ENCODE measurements around the gene CDC25B.
A peak's percentile ranks its signal among the peaks of the same experiment; 100 is the strongest.

CDC25B gene

DNA sequence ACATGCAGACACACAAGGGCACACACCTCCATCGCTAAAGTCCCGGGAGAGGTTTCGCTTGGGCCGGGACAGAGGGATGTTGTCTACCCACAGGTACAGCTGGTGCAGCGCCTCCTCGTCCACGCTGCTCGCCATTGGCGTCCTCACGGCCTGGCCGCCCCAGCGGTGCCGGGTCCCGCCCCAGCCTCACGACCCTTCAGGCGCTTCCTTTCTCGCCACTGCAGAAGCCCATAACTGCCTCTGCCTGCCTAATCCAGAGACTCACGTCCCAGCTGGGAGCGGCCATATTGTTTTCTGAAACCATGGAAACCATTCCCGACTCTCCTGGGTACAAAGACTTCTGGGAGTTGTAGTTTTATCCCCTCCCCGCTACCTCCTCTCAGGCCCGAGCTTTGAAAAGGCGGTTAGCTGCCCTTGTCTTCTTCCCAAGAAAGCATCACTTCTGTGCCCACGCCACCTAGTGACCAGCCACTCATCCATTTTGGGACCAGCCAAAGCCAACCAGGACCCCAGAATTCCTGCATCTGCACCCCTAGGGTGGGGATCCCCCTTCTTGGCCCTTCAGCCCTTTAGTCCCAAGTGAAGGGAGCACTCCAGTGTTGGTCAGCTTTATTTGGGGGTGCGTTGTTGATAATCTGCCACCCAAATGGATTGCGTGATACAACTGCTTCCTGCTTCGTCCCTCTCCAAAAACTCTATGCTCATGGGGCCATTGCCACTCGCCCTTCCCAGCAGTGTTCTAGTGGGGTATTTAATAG, 14.8 kb upstream of the CDC25B start, which contains the start of gene SPEF1:
Gene SPEF1 (minus strand): TSS at position 296 of the 758 bp plus-strand sequence. CDS start 161 bp downstream, at position 135.
- peak; percentile 92 for DNase-seq (ENCODE audit: extremely low read depth, low read depth)
- TF ChIP-seq, protein P1, sequence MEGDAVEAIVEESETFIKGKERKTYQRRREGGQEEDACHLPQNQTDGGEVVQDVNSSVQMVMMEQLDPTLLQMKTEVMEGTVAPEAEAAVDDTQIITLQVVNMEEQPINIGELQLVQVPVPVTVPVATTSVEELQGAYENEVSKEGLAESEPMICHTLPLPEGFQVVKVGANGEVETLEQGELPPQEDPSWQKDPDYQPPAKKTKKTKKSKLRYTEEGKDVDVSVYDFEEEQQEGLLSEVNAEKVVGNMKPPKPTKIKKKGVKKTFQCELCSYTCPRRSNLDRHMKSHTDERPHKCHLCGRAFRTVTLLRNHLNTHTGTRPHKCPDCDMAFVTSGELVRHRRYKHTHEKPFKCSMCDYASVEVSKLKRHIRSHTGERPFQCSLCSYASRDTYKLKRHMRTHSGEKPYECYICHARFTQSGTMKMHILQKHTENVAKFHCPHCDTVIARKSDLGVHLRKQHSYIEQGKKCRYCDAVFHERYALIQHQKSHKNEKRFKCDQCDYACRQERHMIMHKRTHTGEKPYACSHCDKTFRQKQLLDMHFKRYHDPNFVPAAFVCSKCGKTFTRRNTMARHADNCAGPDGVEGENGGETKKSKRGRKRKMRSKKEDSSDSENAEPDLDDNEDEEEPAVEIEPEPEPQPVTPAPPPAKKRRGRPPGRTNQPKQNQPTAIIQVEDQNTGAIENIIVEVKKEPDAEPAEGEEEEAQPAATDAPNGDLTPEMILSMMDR (IDR thresholded peaks at IDR 0.05; ENCODE audit: low read depth, low read length, missing control alignments): peak; percentile 69
- peak within 1 kb of the TSS; percentile 41 for H3K4me3 ChIP-seq (replicated peaks; ENCODE audit: low read depth, low read length)

DNA sequence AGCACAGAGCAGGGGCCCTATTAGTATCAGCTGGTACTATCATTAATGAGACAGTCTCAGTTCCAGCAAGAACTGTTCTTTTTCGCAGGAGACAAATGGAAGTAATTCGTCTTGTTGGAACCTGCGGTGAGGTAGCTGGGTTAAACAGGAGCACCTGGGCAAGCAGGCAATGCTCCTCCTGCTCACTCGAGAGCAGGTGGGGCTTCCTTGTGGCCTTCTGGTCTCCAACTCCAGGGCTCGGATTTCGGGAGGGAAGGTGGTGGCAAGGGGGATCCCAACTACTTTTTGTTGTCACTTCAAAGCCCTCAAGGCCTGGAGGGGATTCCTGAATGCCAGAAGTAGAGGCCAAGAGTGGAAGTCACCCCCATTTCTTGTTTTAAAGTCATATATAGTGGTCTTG, 13.5 kb upstream of the CDC25B start:
- no peak overlapping the region for H3K4me3 ChIP-seq (replicated peaks; ENCODE audit: low read depth, low read length)
- TF ChIP-seq, protein P1 (IDR thresholded peaks at IDR 0.05; ENCODE audit: low read depth, low read length, missing control alignments): no peak
- no peak for DNase-seq (ENCODE audit: extremely low read depth, low read depth)

DNA sequence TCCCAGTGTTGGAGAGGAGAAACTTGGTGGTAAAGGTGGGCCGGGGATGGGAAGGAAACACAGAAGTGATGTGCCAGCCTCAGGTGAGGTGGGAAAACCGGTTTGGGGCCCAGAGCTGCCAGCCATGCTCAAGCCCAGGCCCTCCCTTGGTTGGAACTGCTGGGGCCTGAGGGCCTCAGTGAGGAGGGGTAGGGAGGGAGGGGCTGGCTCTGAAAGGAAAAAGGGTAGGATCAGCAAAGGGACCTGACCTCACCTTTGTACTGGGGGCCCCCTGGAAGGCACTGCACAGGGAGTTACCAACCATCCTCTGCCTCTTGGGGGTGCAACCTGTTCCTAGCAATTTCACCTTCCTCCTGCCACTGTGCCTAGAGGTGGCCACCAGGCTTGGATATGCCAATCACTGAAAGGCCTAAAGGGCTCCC, 13.0 kb upstream of the CDC25B start:
- TF ChIP-seq, protein P1 (IDR thresholded peaks at IDR 0.05; ENCODE audit: low read depth, low read length, missing control alignments): no peak
- peak overlapping the region; percentile 72 for H3K4me3 ChIP-seq (replicated peaks; ENCODE audit: low read depth, low read length)
- no peak for DNase-seq (ENCODE audit: extremely low read depth, low read depth)

DNA sequence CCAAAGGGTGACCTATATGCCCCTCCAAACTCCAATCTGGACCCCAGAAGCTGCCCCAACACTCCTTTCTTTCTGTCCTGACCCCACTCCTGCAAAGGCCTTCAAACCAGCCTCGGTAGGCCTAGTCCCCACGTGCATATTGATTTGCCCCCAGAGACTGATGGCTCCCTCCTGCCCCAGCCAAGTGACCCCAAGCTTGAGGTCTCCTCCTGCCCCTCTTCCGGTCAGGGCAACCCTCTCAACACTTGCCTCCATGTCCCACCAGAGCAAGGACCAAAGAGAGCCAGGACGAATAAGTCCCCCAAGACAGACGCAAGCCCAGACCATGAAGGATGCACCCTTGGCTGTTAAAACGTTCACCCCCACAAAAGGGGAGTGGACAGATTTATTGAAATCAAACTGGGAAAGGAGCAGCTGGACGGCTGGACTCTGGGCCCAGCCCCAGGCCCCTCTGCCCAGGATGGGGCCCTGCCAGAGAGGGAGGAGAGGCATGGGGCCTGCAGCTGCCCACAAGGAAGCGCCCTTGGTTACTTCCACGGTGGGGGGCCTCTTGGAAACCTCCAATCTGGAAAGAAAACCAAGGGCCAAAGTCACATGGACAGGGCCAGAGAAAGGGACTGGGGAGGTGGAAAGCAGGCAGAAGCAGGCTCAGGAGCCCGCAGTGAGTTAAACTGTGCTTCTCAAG, 12.5 kb upstream of the CDC25B start:
- TF ChIP-seq, protein P1 (IDR thresholded peaks at IDR 0.05; ENCODE audit: low read depth, low read length, missing control alignments): no peak
- peak overlapping the region; percentile 72 for H3K4me3 ChIP-seq (replicated peaks; ENCODE audit: low read depth, low read length)
- DNase-seq (ENCODE audit: extremely low read depth, low read depth): no peak

DNA sequence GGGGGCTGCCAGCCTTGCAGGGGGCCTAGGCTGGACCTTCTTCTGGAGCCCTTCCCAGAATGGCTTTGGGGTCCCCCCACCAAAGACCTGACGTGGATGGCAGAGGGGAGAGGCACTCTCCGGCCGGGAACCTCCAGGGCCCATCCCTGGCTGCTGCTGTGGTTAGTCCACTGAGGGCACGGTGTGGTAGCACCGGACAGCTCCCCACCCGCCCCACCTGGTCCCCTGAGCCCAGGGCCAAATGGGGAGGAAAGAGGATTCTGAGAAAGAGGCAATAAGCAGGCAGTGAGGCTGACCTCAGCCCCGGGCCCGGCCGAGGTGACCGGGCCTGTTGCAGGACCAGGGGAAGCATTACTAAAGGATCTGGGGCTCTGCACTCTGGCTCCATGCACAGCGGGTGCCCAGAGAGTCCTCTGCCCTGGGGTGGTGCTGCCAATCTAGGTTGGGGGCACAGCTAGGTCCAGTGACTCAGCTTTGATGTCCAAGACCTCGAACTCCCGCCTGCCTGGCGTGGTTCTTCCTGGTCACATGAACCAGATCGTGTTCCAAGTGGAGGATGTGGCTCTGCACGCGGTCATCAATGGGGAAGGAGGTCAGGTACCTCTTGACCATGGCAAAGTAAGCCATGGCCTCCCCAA, 11.8 kb upstream of the CDC25B start:
- peak overlapping the region; percentile 72 for H3K4me3 ChIP-seq (replicated peaks; ENCODE audit: low read depth, low read length)
- no peak for DNase-seq (ENCODE audit: extremely low read depth, low read depth)
- TF ChIP-seq, protein P1 (IDR thresholded peaks at IDR 0.05; ENCODE audit: low read depth, low read length, missing control alignments): no peak

DNA sequence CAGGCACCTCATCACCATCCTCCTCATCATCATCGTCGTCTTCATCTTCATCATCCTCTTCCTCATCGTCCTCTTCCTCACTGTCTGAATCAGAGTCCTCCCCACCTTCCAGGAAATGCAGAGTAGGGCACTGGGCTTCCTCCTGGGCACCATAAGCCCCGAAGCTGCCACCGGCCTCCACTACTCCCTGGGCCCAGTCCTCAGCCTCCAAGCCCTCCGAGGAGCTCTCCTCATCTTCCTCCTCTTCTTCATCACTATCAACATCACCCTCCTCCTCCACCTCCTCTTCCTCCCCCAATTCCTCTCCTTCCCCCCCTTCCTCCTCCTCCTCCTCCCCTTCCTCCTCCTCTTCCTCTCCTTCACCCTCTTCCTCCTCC, 11.3 kb upstream of the CDC25B start:
- peak overlapping the region; percentile 72 for H3K4me3 ChIP-seq (replicated peaks; ENCODE audit: low read depth, low read length)
- no peak for DNase-seq (ENCODE audit: extremely low read depth, low read depth)
- TF ChIP-seq, protein P1 (IDR thresholded peaks at IDR 0.05; ENCODE audit: low read depth, low read length, missing control alignments): no peak
